ENCODE measurements around the gene RFK. TPM values are rescaled to one million over a fixed set of nuclear protein-coding genes. Genes with fewer than 3 reads are reported as not detected.

Gene RFK
- polyA plus RNA-seq, 1 donor from 2014 or later: 131 TPM

DNA sequence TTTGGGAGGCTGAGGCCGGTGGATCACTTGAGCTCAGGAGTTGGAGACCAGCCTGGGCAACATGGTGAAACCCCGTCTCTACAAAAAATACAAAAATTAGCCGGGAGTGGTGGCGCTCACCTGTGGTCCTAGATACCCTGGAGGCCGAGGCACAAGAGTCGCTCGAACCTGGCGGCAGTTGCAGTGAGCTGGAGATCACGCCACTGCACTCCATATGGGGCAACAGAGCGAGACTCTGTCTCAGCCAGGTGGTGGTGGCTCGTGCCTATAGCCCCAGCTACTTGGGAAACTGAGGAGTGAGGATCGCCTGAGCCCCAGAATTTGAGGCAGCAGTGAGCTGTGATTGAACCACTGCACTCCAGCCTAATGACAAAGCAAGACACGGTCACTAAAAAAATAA, 2.4 kb upstream of the RFK start:
- H3K27ac ChIP-seq (ENCODE audit: low read length): no peak overlapping the region
- H3K4me3 ChIP-seq (ENCODE audit: low read length): no peak overlapping the region
- H3K9ac ChIP-seq (ENCODE audit: low read length): no peak overlapping the region
- no peak overlapping the region for H3K4me2 ChIP-seq (ENCODE audit: low read length)
- H3K27me3 ChIP-seq (ENCODE audit: insufficient read depth, low read depth, low read length): no peaks in the 10 kb centered on the region
- no peak overlapping the region for H2AFZ ChIP-seq (ENCODE audit: low read depth, low read length)
- no peaks in the 10 kb centered on the region for H3K36me3 ChIP-seq (ENCODE audit: insufficient read depth, low read length)
- no peaks in the 10 kb centered on the region for H3K9me3 ChIP-seq (ENCODE audit: low read length)
- H3K9me2 ChIP-seq (ENCODE audit: insufficient read depth, low read length): no peaks in the 10 kb centered on the region
- TF ChIP-seq TAF1 (IDR thresholded peaks at IDR 0.05; ENCODE audit: low read depth) (no peak), POLR2AphosphoS5 (IDR thresholded peaks at IDR 0.05) (no peak), EZH2 (IDR thresholded peaks at IDR 0.05; ENCODE audit: borderline replicate concordance, insufficient read depth, low read length, poor library complexity, severe bottlenecking) (no peak)
- peaks cover 13% of the 10 kb centered on the region for H3K79me2 ChIP-seq (replicated peaks; ENCODE audit: insufficient read depth, low read length)
- peaks cover 17% of the 10 kb centered on the region for H3F3A ChIP-seq (ENCODE audit: insufficient read depth, low read length, poor library complexity, severe bottlenecking)
- no peaks in the 10 kb centered on the region for H4K20me1 ChIP-seq (ENCODE audit: insufficient read depth)

DNA sequence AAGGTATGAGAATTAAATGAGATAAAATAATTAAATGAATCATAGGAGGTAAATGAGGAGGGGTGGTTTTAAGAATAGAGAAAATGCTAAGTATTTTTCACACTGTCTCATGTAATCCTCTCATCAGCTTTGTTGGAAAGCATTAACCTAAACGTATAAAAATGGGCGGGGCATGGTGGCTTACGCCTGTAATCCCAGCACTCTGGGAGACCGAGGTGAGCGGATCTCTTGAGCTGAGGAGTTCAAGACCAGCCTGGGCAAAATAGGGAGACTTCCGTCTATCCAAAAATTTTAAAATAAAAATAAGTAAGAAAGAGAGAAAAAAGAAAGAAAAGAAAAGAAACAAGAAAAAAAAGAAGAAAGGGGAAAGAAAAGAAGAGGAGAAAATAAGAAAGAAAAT, 1.9 kb upstream of the RFK start:
- Histone ChIP-seq H2AFZ (ENCODE audit: low read depth, low read length) (no peak overlapping the region), H3K9me3 (ENCODE audit: low read length) (no peaks in the 10 kb centered on the region), H3K36me3 (ENCODE audit: insufficient read depth, low read length) (no peaks in the 10 kb centered on the region), H3K27me3 (ENCODE audit: insufficient read depth, low read depth, low read length) (no peaks in the 10 kb centered on the region), H4K20me1 (ENCODE audit: insufficient read depth) (no peaks in the 10 kb centered on the region), H3K9ac (ENCODE audit: low read length) (no peak overlapping the region), H3K9me2 (ENCODE audit: insufficient read depth, low read length) (no peaks in the 10 kb centered on the region), H3K4me2 (ENCODE audit: low read length) (no peak overlapping the region), H3F3A (ENCODE audit: insufficient read depth, low read length, poor library complexity, severe bottlenecking) (peaks cover 17% of the 10 kb centered on the region), H3K27ac (ENCODE audit: low read length) (no peak overlapping the region), H3K79me2 (replicated peaks; ENCODE audit: insufficient read depth, low read length) (peaks cover 14% of the 10 kb centered on the region), H3K4me3 (ENCODE audit: low read length) (no peak overlapping the region)
- no peak for TF ChIP-seq TAF1 (IDR thresholded peaks at IDR 0.05; ENCODE audit: low read depth)
- no peak for TF ChIP-seq SMC3 (conservative IDR thresholded peaks at IDR 0.05; ENCODE audit: poor library complexity)

DNA sequence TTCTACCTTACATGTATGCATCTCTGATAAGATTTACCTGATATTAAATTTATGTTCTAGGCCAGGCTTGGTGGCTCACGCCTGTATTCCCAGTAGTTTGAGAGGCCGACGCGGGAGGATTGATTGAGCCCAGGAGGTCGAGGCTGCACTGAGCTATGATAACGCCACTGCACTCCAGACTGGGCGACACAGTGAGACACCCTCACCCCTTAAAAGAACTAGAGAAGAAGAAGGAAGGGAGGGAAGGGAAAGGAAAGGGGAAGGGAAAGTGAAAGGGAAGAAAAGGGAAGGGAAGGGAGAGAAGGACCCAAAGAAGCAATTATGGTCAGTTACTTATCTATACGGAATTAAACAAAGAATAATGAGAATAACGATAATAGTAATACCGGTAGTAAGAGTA, 1.2 kb upstream of the RFK start:
- Histone ChIP-seq H3K9me3 (ENCODE audit: low read length) (no peaks in the 10 kb centered on the region), H3F3A (ENCODE audit: insufficient read depth, low read length, poor library complexity, severe bottlenecking) (peaks cover 17% of the 10 kb centered on the region), H3K9ac (ENCODE audit: low read length) (peak overlapping the region; percentile 88), H3K27me3 (ENCODE audit: insufficient read depth, low read depth, low read length) (no peaks in the 10 kb centered on the region), H3K9me2 (ENCODE audit: insufficient read depth, low read length) (no peaks in the 10 kb centered on the region), H2AFZ (ENCODE audit: low read depth, low read length) (peak overlapping the region; percentile 93), H4K20me1 (ENCODE audit: insufficient read depth) (no peaks in the 10 kb centered on the region), H3K36me3 (ENCODE audit: insufficient read depth, low read length) (no peaks in the 10 kb centered on the region), H3K27ac (ENCODE audit: low read length) (peak overlapping the region; percentile 91), H3K79me2 (replicated peaks; ENCODE audit: insufficient read depth, low read length) (peaks cover 14% of the 10 kb centered on the region), H3K4me3 (ENCODE audit: low read length) (peak overlapping the region; percentile 100), H3K4me2 (ENCODE audit: low read length) (peak overlapping the region; percentile 85)
- TF ChIP-seq EZH2 (IDR thresholded peaks at IDR 0.05; ENCODE audit: borderline replicate concordance, insufficient read depth, low read length, poor library complexity, severe bottlenecking) (no peak), MXI1 (conservative IDR thresholded peaks at IDR 0.05; ENCODE audit: poor library complexity, severe bottlenecking) (no peak), RAD21 (conservative IDR thresholded peaks at IDR 0.05) (no peak), TAF1 (IDR thresholded peaks at IDR 0.05; ENCODE audit: low read depth) (no peak), POLR2AphosphoS5 (IDR thresholded peaks at IDR 0.05) (no peak), SMC3 (conservative IDR thresholded peaks at IDR 0.05; ENCODE audit: poor library complexity) (no peak)
- TF ChIP-seq, protein P1, sequence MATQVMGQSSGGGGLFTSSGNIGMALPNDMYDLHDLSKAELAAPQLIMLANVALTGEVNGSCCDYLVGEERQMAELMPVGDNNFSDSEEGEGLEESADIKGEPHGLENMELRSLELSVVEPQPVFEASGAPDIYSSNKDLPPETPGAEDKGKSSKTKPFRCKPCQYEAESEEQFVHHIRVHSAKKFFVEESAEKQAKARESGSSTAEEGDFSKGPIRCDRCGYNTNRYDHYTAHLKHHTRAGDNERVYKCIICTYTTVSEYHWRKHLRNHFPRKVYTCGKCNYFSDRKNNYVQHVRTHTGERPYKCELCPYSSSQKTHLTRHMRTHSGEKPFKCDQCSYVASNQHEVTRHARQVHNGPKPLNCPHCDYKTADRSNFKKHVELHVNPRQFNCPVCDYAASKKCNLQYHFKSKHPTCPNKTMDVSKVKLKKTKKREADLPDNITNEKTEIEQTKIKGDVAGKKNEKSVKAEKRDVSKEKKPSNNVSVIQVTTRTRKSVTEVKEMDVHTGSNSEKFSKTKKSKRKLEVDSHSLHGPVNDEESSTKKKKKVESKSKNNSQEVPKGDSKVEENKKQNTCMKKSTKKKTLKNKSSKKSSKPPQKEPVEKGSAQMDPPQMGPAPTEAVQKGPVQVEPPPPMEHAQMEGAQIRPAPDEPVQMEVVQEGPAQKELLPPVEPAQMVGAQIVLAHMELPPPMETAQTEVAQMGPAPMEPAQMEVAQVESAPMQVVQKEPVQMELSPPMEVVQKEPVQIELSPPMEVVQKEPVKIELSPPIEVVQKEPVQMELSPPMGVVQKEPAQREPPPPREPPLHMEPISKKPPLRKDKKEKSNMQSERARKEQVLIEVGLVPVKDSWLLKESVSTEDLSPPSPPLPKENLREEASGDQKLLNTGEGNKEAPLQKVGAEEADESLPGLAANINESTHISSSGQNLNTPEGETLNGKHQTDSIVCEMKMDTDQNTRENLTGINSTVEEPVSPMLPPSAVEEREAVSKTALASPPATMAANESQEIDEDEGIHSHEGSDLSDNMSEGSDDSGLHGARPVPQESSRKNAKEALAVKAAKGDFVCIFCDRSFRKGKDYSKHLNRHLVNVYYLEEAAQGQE (IDR thresholded peaks at IDR 0.05; ENCODE audit: borderline replicate concordance): no peak
- TF ChIP-seq, protein P2, sequence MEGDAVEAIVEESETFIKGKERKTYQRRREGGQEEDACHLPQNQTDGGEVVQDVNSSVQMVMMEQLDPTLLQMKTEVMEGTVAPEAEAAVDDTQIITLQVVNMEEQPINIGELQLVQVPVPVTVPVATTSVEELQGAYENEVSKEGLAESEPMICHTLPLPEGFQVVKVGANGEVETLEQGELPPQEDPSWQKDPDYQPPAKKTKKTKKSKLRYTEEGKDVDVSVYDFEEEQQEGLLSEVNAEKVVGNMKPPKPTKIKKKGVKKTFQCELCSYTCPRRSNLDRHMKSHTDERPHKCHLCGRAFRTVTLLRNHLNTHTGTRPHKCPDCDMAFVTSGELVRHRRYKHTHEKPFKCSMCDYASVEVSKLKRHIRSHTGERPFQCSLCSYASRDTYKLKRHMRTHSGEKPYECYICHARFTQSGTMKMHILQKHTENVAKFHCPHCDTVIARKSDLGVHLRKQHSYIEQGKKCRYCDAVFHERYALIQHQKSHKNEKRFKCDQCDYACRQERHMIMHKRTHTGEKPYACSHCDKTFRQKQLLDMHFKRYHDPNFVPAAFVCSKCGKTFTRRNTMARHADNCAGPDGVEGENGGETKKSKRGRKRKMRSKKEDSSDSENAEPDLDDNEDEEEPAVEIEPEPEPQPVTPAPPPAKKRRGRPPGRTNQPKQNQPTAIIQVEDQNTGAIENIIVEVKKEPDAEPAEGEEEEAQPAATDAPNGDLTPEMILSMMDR (IDR thresholded peaks at IDR 0.05; ENCODE audit: poor library complexity, severe bottlenecking): no peak
